NCI-H1105 treated with DMSO at 0.1 percent for 48 hours (cell line): Measurements from ENCODE around the gene MAPT.
"Not testable (repeated sequence)": the region's sequence is repeated elsewhere in the genome, so short reads cannot be mapped to it uniquely, and the experiment has no call there.

ENCODE experiments used
- DNase-seq: peaks from one replicate; lab custom pipeline; 2025; lab: John Stamatoyannopoulos, UW

Gene MAPT

DNA sequence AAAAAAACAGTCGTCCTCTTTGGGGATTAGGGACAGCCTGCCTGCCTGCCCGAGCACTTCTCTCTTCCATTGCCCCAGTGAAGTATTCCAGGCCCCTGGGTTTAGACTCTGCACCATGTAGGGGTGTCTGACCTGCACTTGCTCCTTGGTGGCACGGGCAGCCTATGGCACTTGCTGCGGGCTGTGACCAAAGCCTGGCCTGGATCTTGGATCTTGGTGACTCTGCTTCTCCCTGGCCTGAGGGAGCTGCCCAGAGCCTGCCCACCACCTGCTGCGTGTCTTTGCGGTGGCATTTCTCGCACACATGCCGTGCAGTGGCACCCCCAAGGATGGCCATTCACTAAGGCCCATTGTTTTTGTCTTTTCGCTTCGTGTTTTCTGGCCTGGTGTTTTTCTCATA, 98.5 kb downstream of the MAPT start:
- no peak for DNase-seq

DNA sequence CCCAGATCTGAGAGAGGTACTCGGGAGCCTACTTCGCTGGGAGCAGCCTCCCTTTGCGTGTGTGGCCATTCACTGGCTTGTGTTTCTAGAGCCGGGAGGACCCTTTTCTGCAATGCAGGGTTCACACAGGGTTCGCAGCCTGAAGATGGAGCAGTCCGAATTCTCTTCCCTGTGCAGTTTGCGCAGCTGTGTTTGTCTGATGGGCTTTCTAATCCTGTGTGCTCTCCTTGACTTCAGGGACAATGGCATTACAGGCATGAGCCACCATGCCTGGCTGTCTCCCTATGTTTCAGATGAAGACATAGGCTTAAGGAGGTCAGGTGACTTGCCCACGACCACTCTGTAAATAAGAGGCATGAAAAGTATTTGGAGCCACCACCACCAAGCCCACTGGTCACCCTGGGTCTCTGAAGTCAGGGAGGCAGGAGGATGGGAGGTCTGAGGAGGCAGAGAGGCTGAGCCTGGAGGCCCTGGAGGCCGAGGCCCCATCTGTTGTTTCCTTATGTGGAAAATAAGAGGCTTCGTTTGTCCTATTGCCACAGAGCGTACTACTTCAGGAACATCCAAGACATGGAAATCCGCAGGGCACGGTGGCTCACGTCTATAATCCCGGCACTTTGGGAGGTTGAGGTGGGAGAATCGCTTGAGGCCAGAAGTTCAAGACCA, 99.7 kb downstream of the MAPT start:
- no peak for DNase-seq

GRCh38 chr17:45994987-45995386, 100.6 kb downstream of the MAPT start:
- no peak for DNase-seq

- DNase-seq, result no peak
Observed at GRCh38 chr17:45995627-45996270, 101.4 kb downstream of the MAPT start.

DNA sequence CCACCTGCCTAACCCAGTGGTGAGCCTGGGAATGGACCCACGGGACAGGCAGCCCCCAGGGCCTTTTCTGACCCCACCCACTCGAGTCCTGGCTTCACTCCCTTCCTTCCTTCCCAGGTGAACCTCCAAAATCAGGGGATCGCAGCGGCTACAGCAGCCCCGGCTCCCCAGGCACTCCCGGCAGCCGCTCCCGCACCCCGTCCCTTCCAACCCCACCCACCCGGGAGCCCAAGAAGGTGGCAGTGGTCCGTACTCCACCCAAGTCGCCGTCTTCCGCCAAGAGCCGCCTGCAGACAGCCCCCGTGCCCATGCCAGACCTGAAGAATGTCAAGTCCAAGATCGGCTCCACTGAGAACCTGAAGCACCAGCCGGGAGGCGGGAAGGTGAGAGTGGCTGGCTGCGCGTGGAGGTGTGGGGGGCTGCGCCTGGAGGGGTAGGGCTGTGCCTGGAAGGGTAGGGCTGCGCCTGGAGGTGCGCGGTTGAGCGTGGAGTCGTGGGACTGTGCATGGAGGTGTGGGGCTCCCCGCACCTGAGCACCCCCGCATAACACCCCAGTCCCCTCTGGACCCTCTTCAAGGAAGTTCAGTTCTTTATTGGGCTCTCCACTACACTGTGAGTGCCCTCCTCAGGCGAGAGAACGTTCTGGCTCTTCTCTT, 102.1 kb downstream of the MAPT start:
- no peak for DNase-seq

DNA sequence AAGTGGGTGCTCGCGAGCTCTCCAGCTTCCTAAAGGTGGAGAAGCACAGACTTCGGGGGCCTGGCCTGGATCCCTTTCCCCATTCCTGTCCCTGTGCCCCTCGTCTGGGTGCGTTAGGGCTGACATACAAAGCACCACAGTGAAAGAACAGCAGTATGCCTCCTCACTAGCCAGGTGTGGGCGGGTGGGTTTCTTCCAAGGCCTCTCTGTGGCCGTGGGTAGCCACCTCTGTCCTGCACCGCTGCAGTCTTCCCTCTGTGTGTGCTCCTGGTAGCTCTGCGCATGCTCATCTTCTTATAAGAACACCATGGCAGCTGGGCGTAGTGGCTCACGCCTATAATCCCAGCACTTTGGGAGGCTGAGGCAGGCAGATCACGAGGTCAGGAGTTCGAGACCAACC, 102.8 kb downstream of the MAPT start:
- no peak for DNase-seq

DNA sequence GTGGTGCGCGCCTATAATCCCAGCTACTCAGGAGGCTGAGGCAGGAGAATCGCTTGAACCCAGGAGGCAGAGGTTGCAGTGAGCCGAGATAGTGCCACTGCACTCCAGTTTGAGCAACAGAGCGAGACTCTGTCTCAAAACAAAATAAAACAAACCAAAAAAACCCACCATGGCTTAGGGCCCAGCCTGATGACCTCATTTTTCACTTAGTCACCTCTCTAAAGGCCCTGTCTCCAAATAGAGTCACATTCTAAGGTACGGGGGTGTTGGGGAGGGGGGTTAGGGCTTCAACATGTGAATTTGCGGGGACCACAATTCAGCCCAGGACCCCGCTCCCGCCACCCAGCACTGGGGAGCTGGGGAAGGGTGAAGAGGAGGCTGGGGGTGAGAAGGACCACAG, 103.3 kb downstream of the MAPT start:
- no peak for DNase-seq

DNA sequence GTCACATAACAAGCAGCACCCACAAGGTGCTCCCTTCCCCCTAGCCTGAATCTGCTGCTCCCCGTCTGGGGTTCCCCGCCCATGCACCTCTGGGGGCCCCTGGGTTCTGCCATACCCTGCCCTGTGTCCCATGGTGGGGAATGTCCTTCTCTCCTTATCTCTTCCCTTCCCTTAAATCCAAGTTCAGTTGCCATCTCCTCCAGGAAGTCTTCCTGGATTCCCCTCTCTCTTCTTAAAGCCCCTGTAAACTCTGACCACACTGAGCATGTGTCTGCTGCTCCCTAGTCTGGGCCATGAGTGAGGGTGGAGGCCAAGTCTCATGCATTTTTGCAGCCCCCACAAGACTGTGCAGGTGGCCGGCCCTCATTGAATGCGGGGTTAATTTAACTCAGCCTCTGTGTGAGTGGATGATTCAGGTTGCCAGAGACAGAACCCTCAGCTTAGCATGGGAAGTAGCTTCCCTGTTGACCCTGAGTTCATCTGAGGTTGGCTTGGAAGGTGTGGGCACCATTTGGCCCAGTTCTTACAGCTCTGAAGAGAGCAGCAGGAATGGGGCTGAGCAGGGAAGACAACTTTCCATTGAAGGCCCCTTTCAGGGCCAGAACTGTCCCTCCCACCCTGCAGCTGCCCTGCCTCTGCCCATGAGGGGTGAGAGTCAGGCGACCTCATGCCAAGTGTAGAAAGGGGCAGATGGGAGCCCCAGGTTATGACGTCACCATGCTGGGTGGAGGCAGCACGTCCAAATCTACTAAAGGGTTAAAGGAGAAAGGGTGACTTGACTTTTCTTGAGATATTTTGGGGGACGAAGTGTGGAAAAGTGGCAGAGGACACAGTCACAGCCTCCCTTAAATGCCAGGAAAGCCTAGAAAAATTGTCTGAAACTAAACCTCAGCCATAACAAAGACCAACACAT, 104.9 kb downstream of the MAPT start, which contains the start of gene STH:
STH (plus strand) TSS at position 264 of the 913 bp plus-strand sequence; CDS start at position 294, 30 bp downstream.
- DNase-seq, result no peak

DNA sequence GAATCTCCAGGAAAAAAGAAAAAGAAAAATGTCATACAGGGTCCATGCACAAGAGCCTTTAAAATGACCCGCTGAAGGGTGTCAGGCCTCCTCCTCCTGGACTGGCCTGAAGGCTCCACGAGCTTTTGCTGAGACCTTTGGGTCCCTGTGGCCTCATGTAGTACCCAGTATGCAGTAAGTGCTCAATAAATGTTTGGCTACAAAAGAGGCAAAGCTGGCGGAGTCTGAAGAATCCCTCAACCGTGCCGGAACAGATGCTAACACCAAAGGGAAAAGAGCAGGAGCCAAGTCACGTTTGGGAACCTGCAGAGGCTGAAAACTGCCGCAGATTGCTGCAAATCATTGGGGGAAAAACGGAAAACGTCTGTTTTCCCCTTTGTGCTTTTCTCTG, 105.5 kb downstream of the MAPT start:
- DNase-seq, result no peak

GRCh38 chr17:46000292-46000691, 105.9 kb downstream of the MAPT start:
- no peak for DNase-seq

GRCh38 chr17:46000757-46001156, 106.4 kb downstream of the MAPT start:
- no peak for DNase-seq

DNA sequence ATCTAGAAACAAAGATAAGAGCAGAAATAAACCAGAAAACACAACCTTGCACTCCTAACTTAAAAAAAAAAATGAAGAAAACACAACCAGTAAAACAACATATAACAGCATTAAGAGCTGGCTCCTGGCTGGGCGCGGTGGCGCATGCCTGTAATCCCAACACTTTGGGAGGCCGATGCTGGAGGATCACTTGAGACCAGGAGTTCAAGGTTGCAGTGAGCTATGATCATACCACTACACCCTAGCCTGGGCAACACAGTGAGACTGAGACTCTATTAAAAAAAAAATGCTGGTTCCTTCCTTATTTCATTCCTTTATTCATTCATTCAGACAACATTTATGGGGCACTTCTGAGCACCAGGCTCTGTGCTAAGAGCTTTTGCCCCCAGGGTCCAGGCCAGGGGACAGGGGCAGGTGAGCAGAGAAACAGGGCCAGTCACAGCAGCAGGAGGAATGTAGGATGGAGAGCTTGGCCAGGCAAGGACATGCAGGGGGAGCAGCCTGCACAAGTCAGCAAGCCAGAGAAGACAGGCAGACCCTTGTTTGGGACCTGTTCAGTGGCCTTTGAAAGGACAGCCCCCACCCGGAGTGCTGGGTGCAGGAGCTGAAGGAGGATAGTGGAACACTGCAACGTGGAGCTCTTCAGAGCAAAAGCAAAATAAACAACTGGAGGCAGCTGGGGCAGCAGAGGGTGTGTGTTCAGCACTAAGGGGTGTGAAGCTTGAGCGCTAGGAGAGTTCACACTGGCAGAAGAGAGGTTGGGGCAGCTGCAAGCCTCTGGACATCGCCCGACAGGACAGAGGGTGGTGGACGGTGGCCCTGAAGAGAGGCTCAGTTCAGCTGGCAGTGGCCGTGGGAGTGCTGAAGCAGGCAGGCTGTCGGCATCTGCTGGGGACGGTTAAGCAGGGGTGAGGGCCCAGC, 107.3 kb downstream of the MAPT start:
- no peak for DNase-seq

DNA sequence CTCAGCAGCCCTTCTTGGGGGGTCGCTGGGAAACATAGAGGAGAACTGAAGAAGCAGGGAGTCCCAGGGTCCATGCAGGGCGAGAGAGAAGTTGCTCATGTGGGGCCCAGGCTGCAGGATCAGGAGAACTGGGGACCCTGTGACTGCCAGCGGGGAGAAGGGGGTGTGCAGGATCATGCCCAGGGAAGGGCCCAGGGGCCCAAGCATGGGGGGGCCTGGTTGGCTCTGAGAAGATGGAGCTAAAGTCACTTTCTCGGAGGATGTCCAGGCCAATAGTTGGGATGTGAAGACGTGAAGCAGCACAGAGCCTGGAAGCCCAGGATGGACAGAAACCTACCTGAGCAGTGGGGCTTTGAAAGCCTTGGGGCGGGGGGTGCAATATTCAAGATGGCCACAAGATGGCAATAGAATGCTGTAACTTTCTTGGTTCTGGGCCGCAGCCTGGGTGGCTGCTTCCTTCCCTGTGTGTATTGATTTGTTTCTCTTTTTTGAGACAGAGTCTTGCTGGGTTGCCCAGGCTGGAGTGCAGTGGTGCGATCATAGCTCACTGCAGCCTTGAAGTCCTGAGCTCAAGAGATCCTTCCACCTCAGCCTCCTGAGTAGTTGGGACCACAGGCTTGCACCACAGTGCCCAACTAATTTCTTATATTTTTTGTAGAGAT, 108.1 kb downstream of the MAPT start:
- peak; percentile 57 for DNase-seq

DNA sequence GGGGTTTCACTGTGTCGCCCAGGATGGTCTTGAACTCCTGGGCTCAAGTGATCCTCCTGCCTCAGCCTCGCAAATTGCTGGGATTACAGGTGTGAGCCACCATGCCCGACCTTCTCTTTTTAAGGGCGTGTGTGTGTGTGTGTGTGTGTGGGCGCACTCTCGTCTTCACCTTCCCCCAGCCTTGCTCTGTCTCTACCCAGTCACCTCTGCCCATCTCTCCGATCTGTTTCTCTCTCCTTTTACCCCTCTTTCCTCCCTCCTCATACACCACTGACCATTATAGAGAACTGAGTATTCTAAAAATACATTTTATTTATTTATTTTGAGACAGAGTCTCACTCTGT, 108.6 kb downstream of the MAPT start:
- no peak for DNase-seq

- peak; percentile 4 for DNase-seq
Observed at GRCh38 chr17:46003907-46004748, 109.8 kb downstream of the MAPT start.

DNA sequence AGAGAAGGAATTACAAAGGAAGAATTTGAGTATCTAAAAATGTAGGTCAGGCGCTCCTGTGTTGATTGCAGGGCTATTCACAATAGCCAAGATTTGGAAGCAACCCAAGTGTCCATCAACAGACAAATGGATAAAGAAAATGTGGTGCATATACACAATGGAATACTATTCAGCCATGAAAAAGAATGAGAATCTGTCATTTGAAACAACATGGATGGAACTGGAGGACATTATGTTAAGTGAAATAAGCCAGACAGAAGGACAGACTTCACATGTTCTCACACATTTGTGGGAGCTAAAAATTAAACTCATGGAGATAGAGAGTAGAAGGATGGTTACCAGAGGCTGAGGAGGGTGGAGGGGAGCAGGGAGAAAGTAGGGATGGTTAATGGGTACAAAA, 111.7 kb downstream of the MAPT start:
- DNase-seq, result not testable (repeated sequence)

- no peak for DNase-seq
Observed at GRCh38 chr17:46007461-46007965, 113.2 kb downstream of the MAPT start.

DNA sequence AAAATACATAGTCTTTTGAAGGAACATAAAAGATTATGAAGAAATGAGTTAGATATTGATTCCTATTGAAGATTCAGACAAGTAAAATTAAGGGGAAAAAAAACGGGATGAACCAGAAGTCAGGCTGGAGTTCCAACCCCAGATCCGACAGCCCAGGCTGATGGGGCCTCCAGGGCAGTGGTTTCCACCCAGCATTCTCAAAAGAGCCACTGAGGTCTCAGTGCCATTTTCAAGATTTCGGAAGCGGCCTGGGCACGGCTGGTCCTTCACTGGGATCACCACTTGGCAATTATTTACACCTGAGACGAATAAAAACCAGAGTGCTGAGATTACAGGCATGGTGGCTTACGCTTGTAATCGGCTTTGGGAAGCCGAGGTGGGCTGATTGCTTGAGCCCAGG, 114.2 kb downstream of the MAPT start:
- DNase-seq, result no peak
